MM.1S (cell line): ENCODE data around the gene RXRA.
A peak's percentile ranks its signal among the peaks of the same experiment; 100 is the strongest.

Experiments used
- DNase-seq: peaks from one replicate; pipeline ENCODE4 v3.0.0-alpha.2; 2015
- H2AFZ ChIP-seq: fragments of 300-600 bp; sonication (generic); 2 replicates; pipeline ENCODE4 v1.6.0; 2016; ENCODE audit warnings: antibody characterized with exemption, low read length
- H3F3A ChIP-seq: fragments of 300-600 bp; sonication (generic); 2 replicates; pipeline ENCODE4 v1.6.1; 2016; ENCODE audit warnings: mild to moderate bottlenecking, antibody characterized with exemption, low read length, moderate library complexity, mixed read lengths; ENCODE audit not compliant: insufficient read depth
- H3K27ac ChIP-seq: fragments of 300-600 bp; sonication (generic); 2 replicates; pipeline ENCODE4 v1.5.1; 2016; ENCODE audit warnings: mild to moderate bottlenecking, low read length
- H3K27me3 ChIP-seq: fragments of 300-600 bp; sonication (generic); replicated peaks from 2 replicates; pipeline ENCODE4 v1.6.0; 2016; ENCODE audit warnings: low read length; ENCODE audit not compliant: insufficient read depth
- H3K36me3 ChIP-seq: fragments of 300-600 bp; sonication (generic); replicated peaks from 2 replicates; pipeline ENCODE4 v1.6.1; 2016; ENCODE audit warnings: mild to moderate bottlenecking, low read length, mixed read lengths; ENCODE audit not compliant: insufficient read depth
- H3K4me1 ChIP-seq: fragments of 300-600 bp; sonication (generic); 2 replicates; pipeline ENCODE4 v1.6.1; 2016; ENCODE audit warnings: low read length, mixed read lengths
- H3K4me2 ChIP-seq: fragments of 300-600 bp; sonication (generic); 2 replicates; pipeline ENCODE4 v1.6.0; 2016; ENCODE audit warnings: low read depth, low read length
- H3K4me3 ChIP-seq: fragments of 300-600 bp; sonication (generic); 2 replicates; pipeline ENCODE4 v1.5.1; 2016; ENCODE audit warnings: low read length, mixed read lengths
- H3K79me2 ChIP-seq: fragments of 300-600 bp; sonication (generic); 2 replicates; pipeline ENCODE4 v1.6.1; 2016; ENCODE audit warnings: mixed run types, low read length, mixed read lengths
- H3K9ac ChIP-seq: fragments of 300-600 bp; sonication (generic); 2 replicates; pipeline ENCODE4 v1.6.1; 2016; ENCODE audit warnings: low read length, mixed read lengths
- H3K9me2 ChIP-seq: fragments of 300-600 bp; sonication (generic); replicated peaks from 2 replicates; pipeline ENCODE4 v1.6.1; 2016; ENCODE audit warnings: mild to moderate bottlenecking, low read length, mixed read lengths; ENCODE audit not compliant: insufficient read depth
- H3K9me3 ChIP-seq: fragments of 300-600 bp; sonication (generic); replicated peaks from 2 replicates; pipeline ENCODE4 v1.6.1; 2016; ENCODE audit warnings: mild to moderate bottlenecking, low read length, mixed read lengths; ENCODE audit not compliant: insufficient read depth
- H4K20me1 ChIP-seq: fragments of 300-600 bp; sonication (generic); 2 replicates; pipeline ENCODE4 v1.6.1; 2016; ENCODE audit warnings: mild to moderate bottlenecking, low read length, moderate library complexity, mixed read lengths; ENCODE audit not compliant: insufficient read depth
- EZH2 ChIP-seq: fragments of 300-600 bp; sonication (generic); optimal IDR thresholded peaks from 2 replicates; pipeline ENCODE3; 2017; ENCODE audit warnings: low read depth, mild to moderate bottlenecking, antibody characterized with exemption, low read length, mixed read lengths
- EZH2phosphoT487 ChIP-seq: fragments of 300-600 bp; sonication (generic); IDR thresholded peaks from 2 replicates; pipeline ENCODE4 v1.6.1; 2018; ENCODE audit warnings: antibody characterized with exemption, low read length
- TF ChIP-seq, protein P1 (sequence below): fragments of 300-600 bp; sonication (generic); IDR thresholded peaks from 2 replicates; pipeline ENCODE4 v1.5.1; 2016; ENCODE audit warnings: antibody characterized with exemption, low read length, mixed read lengths

The RXRA gene

DNA sequence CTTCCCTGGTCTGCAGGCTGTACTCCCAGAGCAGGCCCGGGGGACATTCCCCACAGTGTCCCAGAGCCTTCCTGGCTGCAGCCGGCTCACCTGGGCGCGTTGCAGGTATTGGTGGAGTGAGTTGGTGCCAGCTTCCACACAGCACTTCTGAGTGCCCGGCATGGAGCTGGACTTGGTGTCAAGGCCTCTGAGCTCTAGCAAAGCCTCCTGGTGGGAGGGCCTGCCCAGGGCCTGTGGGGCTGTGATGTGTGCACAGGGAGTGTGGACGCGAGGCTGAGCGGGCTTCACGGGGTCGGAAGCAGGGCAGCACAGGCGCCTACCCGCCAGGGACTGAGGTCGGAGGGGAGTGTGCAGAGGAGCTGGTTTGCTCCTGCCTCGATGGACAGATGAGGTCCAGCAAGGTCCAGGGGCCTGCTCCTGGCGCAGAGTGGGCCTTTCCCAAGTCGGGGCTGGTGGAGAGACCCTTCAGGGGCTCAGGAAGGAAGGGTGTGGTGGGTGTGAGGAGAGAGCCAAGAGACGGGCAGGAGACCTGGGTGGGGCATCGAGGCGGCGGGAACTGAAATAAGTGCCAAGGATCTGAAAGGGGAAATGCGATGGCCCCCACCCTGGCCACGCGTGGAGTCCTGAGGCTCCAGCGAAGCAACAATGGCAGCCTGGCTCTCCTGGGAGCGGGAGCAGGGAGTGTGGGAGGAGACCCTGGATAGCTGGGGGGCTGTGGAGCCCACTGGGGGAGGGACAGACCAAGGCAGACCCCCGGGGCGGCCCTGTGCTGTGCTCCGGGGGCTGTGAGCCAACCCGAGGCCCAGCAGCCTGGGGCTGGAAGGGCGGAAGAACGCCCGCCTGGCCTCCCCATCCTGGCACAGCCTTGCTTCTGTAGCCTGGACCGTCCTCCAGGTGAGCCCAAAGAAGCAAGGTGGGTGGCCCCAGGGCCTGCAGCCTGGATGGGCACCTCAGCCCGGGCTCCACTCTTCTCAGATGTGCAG is 78.4 kb downstream of the RXRA start:
- H3K27ac ChIP-seq, result peak overlapping the region; percentile 36; the same call in 1 of the 2 replicates
- H3K4me2 ChIP-seq, result peak overlapping the region; percentile 45
- no peak for DNase-seq

DNA sequence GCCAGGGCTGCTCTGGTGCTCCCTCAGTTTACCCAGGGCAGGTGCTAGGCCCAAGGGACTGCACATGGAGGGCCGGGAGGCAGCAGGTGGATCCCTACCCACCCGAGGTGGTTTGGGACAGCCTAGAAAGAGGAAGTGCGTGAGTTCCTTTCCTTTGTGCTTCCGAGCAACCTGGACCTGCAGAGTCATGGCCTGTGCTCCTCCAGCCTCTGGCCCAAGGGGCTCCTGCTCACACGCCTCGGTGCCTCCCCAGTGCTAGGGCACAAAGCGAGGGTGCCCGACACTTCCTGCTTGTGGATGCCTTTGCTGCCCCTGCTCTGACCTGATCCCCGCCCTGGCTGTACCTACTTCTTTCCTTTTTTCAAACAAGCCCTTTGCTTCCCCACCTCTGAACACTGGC is 79.3 kb downstream of the RXRA start:
- Histone ChIP-seq H3K9me2 (no peaks in the 10 kb centered on the region), H3K4me2 (no peak overlapping the region), H3K79me2 (no peaks in the 10 kb centered on the region; the same call in 1 of the 2 replicates), H3K27me3 (no peaks in the 10 kb centered on the region), H4K20me1 (no peaks in the 10 kb centered on the region), H2AFZ (no peak overlapping the region), H3K27ac (no peak overlapping the region), H3K36me3 (no peaks in the 10 kb centered on the region), H3F3A (no peaks in the 10 kb centered on the region), H3K9me3 (no peaks in the 10 kb centered on the region), H3K9ac (no peak overlapping the region), H3K4me3 (no peak overlapping the region), H3K4me1 (peaks cover 30% of the 10 kb centered on the region)
- DNase-seq, result no peak
- TF ChIP-seq EZH2, result no peak
- TF ChIP-seq, protein P1, sequence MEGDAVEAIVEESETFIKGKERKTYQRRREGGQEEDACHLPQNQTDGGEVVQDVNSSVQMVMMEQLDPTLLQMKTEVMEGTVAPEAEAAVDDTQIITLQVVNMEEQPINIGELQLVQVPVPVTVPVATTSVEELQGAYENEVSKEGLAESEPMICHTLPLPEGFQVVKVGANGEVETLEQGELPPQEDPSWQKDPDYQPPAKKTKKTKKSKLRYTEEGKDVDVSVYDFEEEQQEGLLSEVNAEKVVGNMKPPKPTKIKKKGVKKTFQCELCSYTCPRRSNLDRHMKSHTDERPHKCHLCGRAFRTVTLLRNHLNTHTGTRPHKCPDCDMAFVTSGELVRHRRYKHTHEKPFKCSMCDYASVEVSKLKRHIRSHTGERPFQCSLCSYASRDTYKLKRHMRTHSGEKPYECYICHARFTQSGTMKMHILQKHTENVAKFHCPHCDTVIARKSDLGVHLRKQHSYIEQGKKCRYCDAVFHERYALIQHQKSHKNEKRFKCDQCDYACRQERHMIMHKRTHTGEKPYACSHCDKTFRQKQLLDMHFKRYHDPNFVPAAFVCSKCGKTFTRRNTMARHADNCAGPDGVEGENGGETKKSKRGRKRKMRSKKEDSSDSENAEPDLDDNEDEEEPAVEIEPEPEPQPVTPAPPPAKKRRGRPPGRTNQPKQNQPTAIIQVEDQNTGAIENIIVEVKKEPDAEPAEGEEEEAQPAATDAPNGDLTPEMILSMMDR, result no peak
- TF ChIP-seq EZH2phosphoT487, result no peak

More for the DNA sequence above, 78.4 kb downstream of the RXRA start:
- H3K9me3 ChIP-seq, result no peaks in the 10 kb centered on the region
- H3K79me2 ChIP-seq, result no peaks in the 10 kb centered on the region; the same call in 1 of the 2 replicates
- no peaks in the 10 kb centered on the region for H3K9me2 ChIP-seq
- H3K4me3 ChIP-seq, result no peak overlapping the region
- no peak overlapping the region for H2AFZ ChIP-seq
- H4K20me1 ChIP-seq, result no peaks in the 10 kb centered on the region
- TF ChIP-seq, protein P1, result no peak
- TF ChIP-seq EZH2phosphoT487, result no peak
- TF ChIP-seq EZH2, result no peak
- no peak overlapping the region; the same call in 1 of the 2 replicates for H3K9ac ChIP-seq
- no peaks in the 10 kb centered on the region for H3K36me3 ChIP-seq
- H3F3A ChIP-seq, result no peaks in the 10 kb centered on the region
- no peaks in the 10 kb centered on the region for H3K27me3 ChIP-seq
- H3K4me1 ChIP-seq, result peaks cover 30% of the 10 kb centered on the region

DNA sequence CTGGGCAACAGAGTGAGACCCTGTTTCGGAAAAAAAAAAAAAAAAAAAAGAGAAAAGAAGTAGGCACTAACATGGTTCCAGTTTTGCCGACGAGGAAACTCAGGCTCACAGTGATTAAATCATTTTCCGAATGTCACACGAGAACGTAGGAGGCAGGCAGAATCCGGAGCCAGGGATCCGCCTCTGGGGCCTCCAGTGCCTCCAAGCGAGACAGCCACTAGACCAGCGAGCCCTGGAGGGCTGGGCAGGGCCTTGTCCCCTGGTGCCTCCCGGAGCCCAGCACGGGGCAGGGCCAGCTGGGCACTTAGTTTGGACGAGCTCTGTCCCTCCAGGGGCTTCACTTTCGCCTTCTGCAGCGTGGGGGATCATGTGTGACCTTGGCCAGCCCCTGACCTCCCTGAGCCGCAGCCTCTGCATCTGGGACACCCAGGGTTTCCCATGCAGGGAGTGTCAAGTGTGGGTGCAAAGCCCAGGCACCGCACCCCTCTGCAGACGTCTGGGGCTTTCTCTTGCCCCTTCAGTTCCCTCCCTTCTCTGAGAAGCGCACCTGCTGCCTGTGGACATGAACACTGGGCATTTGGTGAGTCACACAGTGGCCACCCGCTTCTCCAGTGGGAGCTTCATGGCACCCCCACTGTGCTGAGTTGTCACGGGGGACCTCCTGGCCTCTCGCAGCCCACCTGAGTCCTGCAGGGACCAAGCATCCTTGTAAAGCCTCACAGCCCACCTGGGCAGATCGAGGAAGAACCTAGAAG is 80.3 kb downstream of the RXRA start:
- H2AFZ ChIP-seq, result peak overlapping the region; percentile 35; the same call in 1 of the 2 replicates
- peak overlapping the region; percentile 57 for H3K9ac ChIP-seq
- H3K4me1 ChIP-seq, result peaks cover 30% of the 10 kb centered on the region

More for the DNA sequence above, 80.3 kb downstream of the RXRA start:
- H3K79me2 ChIP-seq, result no peaks in the 10 kb centered on the region; the same call in 1 of the 2 replicates
- H3K36me3 ChIP-seq, result no peaks in the 10 kb centered on the region
- peak overlapping the region; percentile 93 for H3K4me2 ChIP-seq
- H4K20me1 ChIP-seq, result no peaks in the 10 kb centered on the region
- DNase-seq, result no peak
- H3K27ac ChIP-seq, result peak overlapping the region; percentile 44; the same call in 1 of the 2 replicates
- no peaks in the 10 kb centered on the region for H3K27me3 ChIP-seq
- no peaks in the 10 kb centered on the region for H3K9me2 ChIP-seq
- no peaks in the 10 kb centered on the region for H3K9me3 ChIP-seq
- TF ChIP-seq, protein P1, result no peak
- no peak for TF ChIP-seq EZH2
- no peak for TF ChIP-seq EZH2phosphoT487
- H3K4me3 ChIP-seq, result peak overlapping the region; percentile 50
- H3F3A ChIP-seq, result no peaks in the 10 kb centered on the region
